Upper lobe of left lung (tissue), 6 donors: Measurements from ENCODE around the gene LPCAT1. TPM values are rescaled to one million over a fixed set of nuclear protein-coding genes. Genes with fewer than 3 reads are reported as not detected.

Source experiments
- ATAC-seq, 2 donors: fragments of 200-7000 bp; cut with Tn5 transposase; one replicate each; pipeline ENCODE4 v1.9.1; 2022; ENCODE audit warnings: mild to moderate bottlenecking in 2 of 2, moderate library complexity in 2 of 2; ENCODE audit not compliant: low FRiP score in 2 of 2
- DNase-seq, 2 donors: peaks; one replicate each; pipeline ENCODE4 v3.0.0-alpha.2; 2019 to 2020
- H3K27ac ChIP-seq, 4 donors: fragments of 200-600 bp; sonication (generic); one replicate each; pipeline ENCODE4 v1.5.1; 2016 to 2019
- H3K27me3 ChIP-seq, 4 donors: fragments of 200-600 bp; sonication (generic); one replicate each; pipeline ENCODE4 v1.5.1; 2017 to 2019
- H3K36me3 ChIP-seq, 4 donors: fragments of 200-600 bp; sonication (generic); one replicate each; pipeline ENCODE4 v1.5.1; 2016 to 2019
- H3K4me1 ChIP-seq, 4 donors: fragments of 200-600 bp; sonication (generic); one replicate each; pipeline ENCODE4 v1.5.1; 2018 to 2019
- H3K4me3 ChIP-seq, 4 donors: fragments of 200-600 bp; sonication (generic); one replicate each; pipeline ENCODE4 v1.5.1; 2017 to 2019; ENCODE audit warnings: mild to moderate bottlenecking in 2 of 4, moderate library complexity in 1 of 4
- H3K9me3 ChIP-seq, 4 donors: fragments of 200-600 bp; sonication (generic); one replicate each; pipeline ENCODE4 v1.5.1; 2018 to 2019
- EP300 ChIP-seq, 4 donors: sonication (generic); formaldehyde crosslinking; IDR thresholded peaks; one replicate each; pipeline ENCODE4 v1.5.1; 2017; ENCODE audit warnings: antibody characterized with exemption in 4 of 4, control low read depth in 2 of 4
- POLR2A ChIP-seq, 4 donors: fragments of 450-650 bp; IDR thresholded peaks; one replicate each; pipeline ENCODE4 v1.5.1; 2016 to 2017; ENCODE audit warnings: antibody characterized with exemption in 4 of 4, mild to moderate bottlenecking in 2 of 4
- POLR2AphosphoS5 ChIP-seq, 2 donors: sonication (generic); formaldehyde crosslinking; IDR thresholded peaks; one replicate each; pipeline ENCODE4 v1.5.1; 2017; ENCODE audit warnings: antibody characterized with exemption in 2 of 2
- WGBS, 2 donors: methylation state at CpG; one replicate each; pipeline ENCODE4 v1.1.5; 2017 to 2018; 5-methylcytosine and 5-hydroxymethylcytosine counted together
- total RNA-seq, 6 donors: library from RNA; depleted of rRNA in 4 of 6; stranded (reverse); fragments of >200 nt in 4 of 6; gene quantifications; one replicate each; pipeline versions ENCODE4 v1.1.0 to v1.2.1, GENCODE V29; 2016 to 2021
- TF ChIP-seq, protein P1 (sequence below), 6 experiments: fragments of 450-650 bp in 4 of 6; fragments of 200-600 bp in 2 of 6; sonication (generic) in 2 of 6; IDR thresholded peaks; one replicate each; pipeline ENCODE4 v1.5.1; 2016 to 2019; ENCODE audit warnings: antibody characterized with exemption in 6 of 6
- donor health status: DM: no; HTN: no; CAD: no; lungs with moderate emphysema.
- donor health status: DM: no; HTN: yes; CAD: no; lungs with severe emphysema.

LPCAT1 gene
- total RNA-seq, 6 donors from 2014 or later: 403 to 922 (median 538) TPM

DNA sequence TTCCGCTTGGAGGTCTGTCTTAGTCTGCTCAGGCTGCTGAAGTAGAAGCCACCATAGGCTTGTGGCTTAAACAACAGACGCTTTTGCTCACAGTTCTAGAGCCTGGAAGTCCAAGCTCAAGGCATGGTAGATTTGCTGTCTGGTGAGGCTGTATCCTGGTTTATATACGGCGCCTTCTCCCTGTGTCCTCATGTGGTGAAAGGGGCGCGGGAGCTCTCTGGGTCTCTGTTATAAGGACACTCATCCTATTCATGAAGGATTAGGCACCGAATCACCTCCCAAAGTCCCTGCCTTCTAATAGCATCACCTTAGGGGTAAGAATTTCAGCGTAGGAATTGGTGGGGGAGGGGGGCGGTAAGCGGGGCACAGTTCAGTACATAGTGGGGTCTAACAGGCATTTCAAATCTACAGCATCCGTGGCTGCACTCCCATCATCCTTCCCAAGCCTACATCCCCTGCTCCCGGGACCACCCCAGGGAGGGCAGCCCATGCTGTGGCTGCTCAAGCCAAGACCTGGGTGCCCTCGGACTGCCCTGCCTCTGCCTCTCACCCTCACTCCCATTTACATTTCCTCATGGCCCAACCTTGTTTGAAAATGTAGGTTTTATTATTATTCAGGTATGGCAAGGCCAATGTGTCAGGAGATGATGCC lies 15.1 kb upstream of the LPCAT1 start:
- Histone ChIP-seq H3K27me3 (no peaks in the 10 kb centered on the region), H3K9me3 (no peaks in the 10 kb centered on the region), H3K36me3 (no peaks in the 10 kb centered on the region), H3K27ac (peak overlapping the region in 2 of 4 donors; percentile 49 to 90), H3K4me3 (no peak overlapping the region), H3K4me1 (peaks cover 0 to 21% (median 17%) of the 10 kb centered on the region in 4 donors)
- TF ChIP-seq POLR2A (IDR thresholded peaks at IDR 0.05): no peak
- no peak for TF ChIP-seq POLR2AphosphoS5 (IDR thresholded peaks at IDR 0.05)
- no peak for TF ChIP-seq EP300 (IDR thresholded peaks at IDR 0.05)
- TF ChIP-seq, protein P1, sequence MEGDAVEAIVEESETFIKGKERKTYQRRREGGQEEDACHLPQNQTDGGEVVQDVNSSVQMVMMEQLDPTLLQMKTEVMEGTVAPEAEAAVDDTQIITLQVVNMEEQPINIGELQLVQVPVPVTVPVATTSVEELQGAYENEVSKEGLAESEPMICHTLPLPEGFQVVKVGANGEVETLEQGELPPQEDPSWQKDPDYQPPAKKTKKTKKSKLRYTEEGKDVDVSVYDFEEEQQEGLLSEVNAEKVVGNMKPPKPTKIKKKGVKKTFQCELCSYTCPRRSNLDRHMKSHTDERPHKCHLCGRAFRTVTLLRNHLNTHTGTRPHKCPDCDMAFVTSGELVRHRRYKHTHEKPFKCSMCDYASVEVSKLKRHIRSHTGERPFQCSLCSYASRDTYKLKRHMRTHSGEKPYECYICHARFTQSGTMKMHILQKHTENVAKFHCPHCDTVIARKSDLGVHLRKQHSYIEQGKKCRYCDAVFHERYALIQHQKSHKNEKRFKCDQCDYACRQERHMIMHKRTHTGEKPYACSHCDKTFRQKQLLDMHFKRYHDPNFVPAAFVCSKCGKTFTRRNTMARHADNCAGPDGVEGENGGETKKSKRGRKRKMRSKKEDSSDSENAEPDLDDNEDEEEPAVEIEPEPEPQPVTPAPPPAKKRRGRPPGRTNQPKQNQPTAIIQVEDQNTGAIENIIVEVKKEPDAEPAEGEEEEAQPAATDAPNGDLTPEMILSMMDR (IDR thresholded peaks at IDR 0.05): no peak
- no peak for DNase-seq
- no peak for ATAC-seq
- WGBS, 2 donors: 95 to 96% methylated on average over 12 to 13 of the region's 13 CpGs

DNA sequence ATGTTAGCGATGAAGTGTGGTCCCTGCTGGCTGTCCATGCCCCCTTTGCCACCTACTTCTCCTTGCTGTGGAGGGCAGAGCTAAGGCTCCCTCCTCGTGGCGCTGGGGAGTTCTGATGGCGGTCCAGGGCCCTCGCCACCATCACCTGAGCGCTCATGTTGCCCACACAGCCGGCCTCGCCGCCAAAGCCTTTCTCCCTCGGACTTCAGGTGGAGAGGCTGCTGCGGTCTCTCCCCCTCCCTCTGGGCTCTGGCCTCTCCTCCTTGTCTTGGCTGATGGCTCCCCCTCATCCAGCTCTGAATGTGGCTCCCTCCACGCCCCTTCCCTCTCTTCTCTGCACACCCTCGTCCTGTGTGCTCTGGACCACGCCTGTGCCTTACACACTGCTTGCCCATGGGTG lies 14.5 kb upstream of the LPCAT1 start:
- H3K36me3 ChIP-seq: no peaks in the 10 kb centered on the region
- H3K4me1 ChIP-seq: peaks cover 0 to 20% (median 15%) of the 10 kb centered on the region in 4 donors
- no peak overlapping the region for H3K4me3 ChIP-seq
- WGBS, 2 donors: 93 to 95% methylated on average over 14 of the region's 14 CpGs
- peak in 1 of 2 donors; percentile 17 for DNase-seq
- no peaks in the 10 kb centered on the region for H3K27me3 ChIP-seq
- no peak overlapping the region for H3K27ac ChIP-seq
- no peaks in the 10 kb centered on the region for H3K9me3 ChIP-seq
- TF ChIP-seq POLR2A (IDR thresholded peaks at IDR 0.05) (no peak), EP300 (IDR thresholded peaks at IDR 0.05) (no peak), POLR2AphosphoS5 (IDR thresholded peaks at IDR 0.05) (no peak)
- TF ChIP-seq, protein P1 (IDR thresholded peaks at IDR 0.05): no peak
- no peak for ATAC-seq

DNA sequence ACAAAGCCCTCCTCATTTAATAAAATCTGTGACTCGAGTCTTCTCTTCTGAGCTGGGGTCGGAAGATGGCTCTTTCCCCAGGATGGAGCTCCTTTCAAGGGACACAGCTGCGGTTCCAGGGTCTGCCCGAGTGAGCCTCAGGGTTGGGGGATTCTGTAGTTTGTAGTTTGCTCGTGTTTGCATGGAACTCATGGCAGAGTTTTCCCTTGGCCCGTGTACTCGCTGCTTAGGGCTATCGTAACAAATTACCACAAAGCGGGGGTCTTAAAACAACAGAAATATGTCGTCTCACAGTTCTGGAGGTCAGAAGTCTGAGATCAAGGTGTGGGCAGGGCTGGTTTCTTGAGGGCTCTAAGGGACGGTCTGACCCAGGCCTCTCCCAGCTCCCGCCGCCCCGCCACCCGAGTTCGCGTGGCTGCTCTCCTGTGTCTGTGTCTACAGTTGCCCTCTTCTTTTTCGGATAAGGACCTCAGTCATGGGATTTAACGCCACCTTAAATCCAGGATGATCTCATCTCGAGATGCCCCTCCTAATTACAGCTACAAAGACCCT lies 13.9 kb upstream of the LPCAT1 start:
- Histone ChIP-seq H3K4me1 (peaks cover 0 to 19% (median 15%) of the 10 kb centered on the region in 4 donors), H3K27ac (no peak overlapping the region), H3K9me3 (no peaks in the 10 kb centered on the region), H3K4me3 (no peak overlapping the region), H3K36me3 (no peaks in the 10 kb centered on the region), H3K27me3 (no peaks in the 10 kb centered on the region)
- TF ChIP-seq EP300 (IDR thresholded peaks at IDR 0.05) (no peak), POLR2AphosphoS5 (IDR thresholded peaks at IDR 0.05) (no peak), POLR2A (IDR thresholded peaks at IDR 0.05) (no peak)
- TF ChIP-seq, protein P1 (IDR thresholded peaks at IDR 0.05): no peak
- WGBS, 2 donors: 93 to 95% methylated on average over 20 of the region's 20 CpGs
- DNase-seq (peak in 1 of 2 donors; percentile 18), ATAC-seq (no peak)

DNA sequence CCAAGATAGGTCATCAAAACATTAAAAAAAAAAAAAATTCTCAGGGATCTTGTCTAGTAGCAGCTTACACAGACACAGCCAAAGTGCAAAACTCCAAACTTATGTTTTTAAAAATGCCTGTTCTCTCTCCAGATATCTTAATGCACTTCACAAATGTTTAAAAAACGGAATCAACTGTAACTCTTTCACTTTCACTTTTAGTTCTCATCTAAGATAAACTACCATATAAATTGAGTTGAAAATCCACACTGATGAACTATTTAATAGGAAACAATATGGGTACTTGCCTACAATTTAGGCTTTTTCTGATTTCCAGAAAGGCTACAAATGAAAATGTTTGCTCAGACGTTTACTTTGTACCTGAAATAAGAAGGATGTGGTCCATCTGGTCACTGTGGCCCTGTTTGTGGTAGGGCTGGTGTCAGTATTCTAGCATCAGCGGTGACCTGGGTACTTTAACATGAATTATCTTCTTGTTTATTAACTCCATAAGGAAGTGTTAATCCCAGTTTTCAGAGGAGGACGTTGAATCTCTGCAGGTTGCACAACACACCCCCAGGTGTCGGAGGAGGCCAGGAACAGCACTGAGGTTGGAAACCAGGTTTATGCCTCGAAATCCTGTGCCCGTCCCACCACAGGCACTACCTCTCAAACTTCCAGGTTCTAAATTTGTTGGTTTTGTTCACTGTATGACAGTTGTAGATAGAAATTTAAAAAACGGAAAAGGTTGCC lies 13.3 kb upstream of the LPCAT1 start:
- TF ChIP-seq POLR2A (IDR thresholded peaks at IDR 0.05): no peak
- TF ChIP-seq, protein P1 (IDR thresholded peaks at IDR 0.05): no peak
- TF ChIP-seq POLR2AphosphoS5 (IDR thresholded peaks at IDR 0.05): no peak
- TF ChIP-seq EP300 (IDR thresholded peaks at IDR 0.05): no peak
- Histone ChIP-seq H3K4me1 (peaks cover 0 to 13% (median 8%) of the 10 kb centered on the region in 4 donors), H3K27me3 (no peaks in the 10 kb centered on the region), H3K36me3 (no peaks in the 10 kb centered on the region), H3K4me3 (peak overlapping the region in 3 of 4 donors; percentile 16 to 43 (median 29)), H3K27ac (peak overlapping the region; percentile 11 to 72 (median 53)), H3K9me3 (no peaks in the 10 kb centered on the region)
- WGBS, 2 donors: 48 to 52% methylated on average over 8 of the region's 8 CpGs
- peak in 1 of 2 donors; percentile 23 for ATAC-seq
- DNase-seq: peak in 1 of 2 donors; percentile 31
